Activated T-cell treated with anti-CD3 and anti-CD28 coated beads, Interleukin-2, amount 50 U/mL, for 1 hour (primary cell): Measurements from ENCODE around the gene RPRD1B.
"Not testable (repeated sequence)": the region's sequence is repeated elsewhere in the genome, so short reads cannot be mapped to it uniquely, and the experiment has no call there.

Source experiments
- DNase-seq: peaks from one replicate; pipeline ENCODE4 v3.0.0-alpha.2; 2020

The RPRD1B gene

DNA sequence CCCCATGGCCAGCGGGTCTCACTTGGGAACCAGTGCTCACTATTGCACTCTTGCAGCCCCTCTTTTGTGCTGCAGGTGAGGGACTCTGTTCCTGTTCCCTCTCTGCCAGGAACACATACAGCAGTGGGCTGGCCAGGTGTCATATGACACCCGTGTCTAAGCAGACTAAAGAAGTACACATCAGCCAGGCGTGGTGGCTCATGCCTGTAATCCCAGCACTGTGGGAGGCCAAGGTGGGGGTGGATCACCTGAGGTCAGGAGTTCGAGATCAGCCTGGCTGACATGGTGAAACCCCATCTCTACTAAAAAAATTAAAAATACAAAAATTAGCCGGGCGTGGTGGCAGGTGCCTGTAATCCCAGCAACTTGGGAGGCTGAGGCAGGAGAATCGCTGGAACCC lies 74.4 kb downstream of the RPRD1B start:
- not testable (repeated sequence) for DNase-seq

DNA sequence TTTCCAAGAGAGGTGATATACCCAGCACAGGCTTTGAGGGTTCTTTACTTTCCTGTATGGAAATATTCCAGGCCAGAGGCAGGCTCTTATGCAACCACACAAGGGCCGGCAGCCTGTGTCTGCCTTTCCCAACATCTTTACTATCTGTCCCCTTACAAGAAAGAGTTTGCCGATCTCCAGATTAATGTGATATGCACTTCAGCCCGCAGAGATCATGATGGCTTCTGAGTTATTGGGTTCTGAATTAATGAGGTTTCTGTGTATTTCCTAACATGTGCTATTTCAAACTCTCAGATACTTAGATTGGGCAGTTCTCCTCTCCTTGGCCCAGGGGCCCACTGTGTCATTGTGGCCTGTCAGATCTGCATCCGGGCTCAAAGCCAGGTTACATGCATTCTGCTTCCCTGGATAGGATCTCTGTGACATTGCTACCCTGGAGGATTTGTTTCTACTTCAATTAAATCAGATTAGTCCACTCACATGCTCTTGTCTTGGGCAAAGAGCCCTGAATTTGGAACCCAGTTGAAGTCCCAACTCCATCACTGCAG lies 75.0 kb downstream of the RPRD1B start:
- no peak for DNase-seq

DNA sequence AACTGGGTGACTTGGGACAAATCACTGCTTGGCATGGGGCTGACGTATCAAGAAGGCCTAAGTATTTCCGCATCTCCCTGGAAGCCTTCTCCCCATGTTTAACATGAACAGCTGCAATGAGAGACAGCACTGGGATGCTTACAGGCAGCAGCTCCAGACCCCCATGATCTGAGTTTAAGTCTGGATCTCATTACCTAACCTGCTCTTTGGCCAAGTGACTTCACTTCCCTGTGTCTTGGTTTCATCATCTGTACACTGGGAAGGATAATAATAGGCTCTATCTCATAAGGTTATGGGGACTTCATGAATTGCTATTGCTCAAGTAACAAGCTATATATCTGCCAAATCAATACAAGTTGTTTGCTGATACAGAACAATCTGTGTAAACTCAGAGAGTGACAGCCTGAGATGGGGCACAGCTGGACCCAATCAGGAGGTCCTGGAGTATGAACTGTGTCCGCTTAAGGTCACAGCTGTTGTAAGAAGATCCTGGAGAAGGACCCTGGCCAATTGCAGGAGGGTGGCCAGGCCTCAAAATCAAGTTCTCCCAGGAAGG lies 75.5 kb downstream of the RPRD1B start:
- DNase-seq = no peak

DNA sequence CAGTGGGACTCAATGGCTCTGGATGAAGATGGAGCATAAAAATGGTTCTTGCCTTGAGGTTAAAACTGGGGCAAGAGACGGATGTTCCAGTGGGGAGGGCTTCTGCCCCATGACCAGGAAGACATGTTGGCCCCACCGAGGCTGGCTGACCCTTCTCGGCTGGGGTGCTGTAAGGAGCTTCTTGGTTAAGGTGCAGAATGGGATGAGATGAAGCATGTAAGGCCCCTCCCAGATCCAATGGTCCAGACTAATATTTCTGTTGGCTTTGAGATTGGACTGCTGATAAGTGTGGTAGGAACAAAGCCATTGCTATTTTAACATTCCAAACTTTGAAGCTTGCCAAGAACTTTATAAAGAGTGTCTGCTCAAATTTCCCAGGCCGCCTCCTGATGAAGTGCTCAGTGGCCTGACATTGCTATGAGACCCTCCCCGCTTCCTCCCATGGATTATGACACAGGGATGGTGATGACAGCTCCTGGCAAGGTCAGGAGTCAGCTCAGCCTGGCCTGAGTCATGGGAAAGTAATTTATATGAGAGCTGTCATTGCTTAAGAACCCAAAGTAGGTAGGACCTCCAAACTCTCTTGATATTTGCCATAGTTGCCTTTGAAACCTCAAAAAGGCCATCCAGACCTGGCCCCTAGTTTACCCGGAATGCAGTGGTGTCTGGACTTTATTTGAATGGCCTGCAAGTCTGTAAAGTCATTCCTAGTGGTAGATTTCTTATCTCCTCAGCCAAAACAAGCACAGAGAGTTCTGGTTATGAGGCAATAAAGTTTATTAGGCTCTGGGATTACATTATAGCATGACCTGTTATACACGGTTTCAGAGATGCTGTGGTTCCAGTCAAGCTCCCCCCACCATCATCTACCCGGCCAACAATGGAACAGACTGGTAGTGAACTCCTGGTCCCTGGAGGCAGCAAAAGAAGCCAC lies 76.3 kb downstream of the RPRD1B start:
- DNase-seq = no peak

DNA sequence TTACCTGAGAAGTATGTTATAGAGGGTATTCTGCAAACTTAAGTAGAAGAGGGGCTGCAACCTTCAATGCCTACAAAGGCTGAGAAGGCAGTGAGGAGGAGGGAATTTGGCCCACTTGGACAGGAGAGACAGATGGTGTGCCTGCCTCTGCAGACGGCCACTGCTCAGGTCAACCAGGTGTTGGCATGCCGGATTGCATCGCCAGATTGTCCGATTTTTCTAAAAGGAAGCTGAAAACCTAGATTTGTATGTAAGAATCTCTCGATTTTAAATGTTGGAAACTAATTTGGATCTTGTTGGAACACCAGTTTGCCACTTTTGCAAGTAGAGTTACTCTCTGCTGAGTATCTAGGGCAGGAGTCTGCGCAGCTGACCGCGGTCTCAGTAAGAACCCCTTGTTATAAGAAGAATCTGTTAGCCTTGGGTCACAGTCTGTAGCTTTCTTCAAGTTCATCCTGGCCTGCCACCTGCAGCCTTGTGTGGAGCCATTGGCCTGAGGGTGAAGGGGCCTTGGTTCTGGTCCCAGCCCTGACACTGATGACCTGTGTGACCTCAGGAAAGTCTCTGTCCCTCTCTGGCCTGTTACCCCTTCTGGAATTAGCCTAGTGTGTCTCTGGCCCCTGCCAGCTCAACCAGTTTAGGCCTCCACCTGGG lies 77.1 kb downstream of the RPRD1B start:
- DNase-seq = no peak

DNA sequence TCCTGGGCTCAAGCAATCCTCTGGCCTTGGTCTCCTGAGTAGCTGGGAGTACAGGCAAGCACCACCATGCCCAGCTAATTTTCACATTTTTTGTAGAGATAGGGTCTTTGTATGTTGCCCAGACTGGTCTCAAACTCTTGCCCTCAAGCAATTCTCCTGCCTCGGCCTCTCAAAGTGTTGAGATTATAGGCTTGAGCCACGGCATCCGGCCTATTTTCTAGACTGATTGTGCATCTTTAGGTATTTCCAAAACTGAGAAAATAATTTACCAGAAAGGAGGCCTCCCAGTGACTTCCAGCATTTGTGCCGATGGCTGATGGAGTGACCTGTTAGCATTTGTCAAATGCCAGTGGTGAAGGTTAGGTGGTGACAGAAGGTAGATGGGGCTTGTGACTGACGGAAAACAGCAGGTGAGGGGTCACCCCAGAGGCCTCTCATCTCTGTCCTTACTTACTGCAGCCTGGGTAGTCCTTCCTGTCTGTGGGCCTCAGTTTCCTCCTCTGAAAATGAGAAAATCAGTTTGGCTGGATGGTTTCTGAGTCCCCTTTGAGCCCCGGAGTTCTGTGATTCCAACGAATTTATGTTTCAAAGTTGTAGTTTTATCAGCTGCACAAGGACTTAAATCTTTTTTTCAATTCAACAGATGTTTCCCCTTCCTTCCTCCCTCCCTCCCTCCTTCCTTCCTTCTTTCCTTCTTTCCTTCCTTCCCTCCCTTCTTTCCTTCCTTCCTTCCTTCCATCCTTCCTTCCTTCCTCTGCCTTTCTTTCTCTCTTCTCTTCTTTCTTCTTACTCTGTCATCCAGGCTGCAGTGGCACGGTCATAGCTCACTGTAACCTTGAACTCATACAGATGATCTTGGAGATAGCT lies 78.1 kb downstream of the RPRD1B start:
- no peak for DNase-seq

DNA sequence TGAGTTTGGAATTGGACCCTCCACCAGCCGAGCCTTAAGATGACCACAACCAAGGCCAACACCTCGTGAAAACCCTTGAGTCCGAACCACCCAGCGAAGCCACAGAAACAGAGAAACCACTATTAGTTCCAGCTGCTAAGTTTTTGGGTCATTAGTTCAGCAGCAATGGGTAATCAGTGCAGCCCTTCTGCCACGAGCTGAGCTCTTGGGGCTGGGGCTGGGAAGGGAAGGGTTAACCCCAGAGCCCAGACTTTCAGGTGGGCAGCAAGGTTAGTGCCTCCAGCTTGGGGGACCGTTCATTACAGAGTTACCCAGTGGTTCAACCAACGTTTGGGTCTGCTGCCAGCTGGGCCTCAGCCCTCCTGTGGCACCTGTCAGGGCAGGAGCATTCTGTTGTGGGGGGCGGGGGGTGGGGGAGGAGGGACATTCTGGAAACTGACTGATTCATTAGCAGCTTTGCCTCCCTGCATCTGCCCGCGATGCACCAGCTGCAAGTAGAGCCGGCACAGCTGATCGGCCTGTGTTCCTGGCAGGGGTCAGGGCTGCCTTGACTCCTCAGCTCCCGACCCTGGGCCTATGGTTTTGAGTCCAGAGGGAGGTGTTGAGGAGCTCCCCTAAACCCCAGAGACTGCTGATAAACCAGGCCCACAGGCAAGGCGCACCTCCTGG lies 78.8 kb downstream of the RPRD1B start:
- no peak for DNase-seq

DNA sequence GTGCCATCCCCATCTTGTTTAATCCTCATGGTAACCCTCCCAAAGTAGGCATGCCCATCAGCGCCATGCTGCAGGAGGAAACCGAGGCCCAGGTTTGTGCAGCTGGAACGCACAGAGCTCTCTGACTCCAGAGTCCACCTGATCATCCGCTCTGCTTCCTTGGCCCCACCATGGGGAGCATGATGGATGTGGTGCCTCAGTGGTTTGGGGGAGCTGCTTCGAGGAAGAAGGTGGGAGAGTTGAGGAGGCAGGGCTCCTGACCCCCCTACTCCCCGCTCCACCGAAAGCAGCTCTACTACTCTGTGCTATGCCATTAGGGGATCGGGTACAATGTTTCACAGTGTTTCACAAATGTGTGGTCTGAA lies 79.4 kb downstream of the RPRD1B start:
- no peak for DNase-seq

DNA sequence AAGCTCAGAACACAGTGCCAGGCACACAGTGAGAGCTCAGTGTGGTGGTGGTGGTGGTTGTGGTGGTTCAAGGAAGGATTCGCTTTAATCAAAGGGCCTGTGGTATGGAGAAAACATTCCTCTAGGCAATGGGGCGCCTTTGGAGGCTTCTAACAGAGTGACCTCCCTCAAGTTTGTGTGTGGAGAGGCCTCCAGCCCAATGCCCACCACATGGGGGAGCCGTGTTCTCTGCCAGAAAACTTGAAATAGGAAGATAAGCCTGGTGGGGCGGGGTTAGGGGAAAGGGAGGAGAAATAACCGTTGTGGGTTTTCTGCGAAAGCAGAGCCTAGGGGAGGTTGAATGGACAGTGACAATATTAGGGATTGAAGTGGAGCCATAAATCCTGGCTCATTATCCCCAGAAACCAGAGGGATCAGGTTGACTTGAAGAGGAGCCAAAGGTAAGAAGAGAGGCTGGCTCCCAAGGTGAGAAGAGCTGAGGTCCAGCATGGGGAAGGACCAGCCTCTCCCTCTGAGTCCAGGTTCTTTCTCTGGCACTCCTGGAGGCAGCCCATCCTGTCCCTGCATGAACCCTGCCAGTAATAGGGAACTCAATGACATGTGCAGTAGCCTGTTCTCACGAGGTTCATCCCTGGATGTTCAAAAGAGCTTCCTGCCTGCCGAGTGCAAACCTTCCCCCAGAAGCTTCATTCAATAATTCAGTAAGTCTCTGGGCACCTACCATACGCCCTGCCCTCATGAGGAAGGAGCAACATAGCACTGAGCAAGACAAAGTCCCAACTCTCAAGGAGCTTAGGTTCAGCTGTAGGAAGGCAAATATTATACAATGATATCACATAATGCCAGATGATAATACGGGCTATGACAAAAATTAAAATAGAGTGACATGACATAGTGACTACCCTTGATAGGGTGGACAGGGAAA lies 80.1 kb downstream of the RPRD1B start:
- no peak for DNase-seq

DNA sequence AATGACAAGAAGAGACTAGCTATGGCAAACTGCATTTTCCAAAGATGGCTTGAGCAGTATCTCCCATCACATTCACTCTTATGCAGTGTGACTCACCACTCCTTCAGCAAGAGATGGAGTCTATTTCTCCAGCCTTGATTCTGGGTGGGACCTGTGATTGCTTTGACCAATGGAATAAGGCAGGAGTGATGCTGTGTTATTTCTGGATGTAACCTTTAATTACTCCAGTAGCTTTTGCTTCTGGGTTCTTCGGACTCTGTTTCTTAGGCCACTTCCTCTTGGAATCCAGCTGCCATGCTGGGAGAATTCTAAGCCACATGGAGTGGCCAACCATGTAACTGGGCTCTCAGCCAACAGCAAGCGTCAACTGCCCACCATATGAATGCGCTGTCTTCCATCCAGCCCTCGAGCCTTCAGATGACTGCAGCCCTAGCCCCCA lies 80.8 kb downstream of the RPRD1B start:
- DNase-seq = no peak

DNA sequence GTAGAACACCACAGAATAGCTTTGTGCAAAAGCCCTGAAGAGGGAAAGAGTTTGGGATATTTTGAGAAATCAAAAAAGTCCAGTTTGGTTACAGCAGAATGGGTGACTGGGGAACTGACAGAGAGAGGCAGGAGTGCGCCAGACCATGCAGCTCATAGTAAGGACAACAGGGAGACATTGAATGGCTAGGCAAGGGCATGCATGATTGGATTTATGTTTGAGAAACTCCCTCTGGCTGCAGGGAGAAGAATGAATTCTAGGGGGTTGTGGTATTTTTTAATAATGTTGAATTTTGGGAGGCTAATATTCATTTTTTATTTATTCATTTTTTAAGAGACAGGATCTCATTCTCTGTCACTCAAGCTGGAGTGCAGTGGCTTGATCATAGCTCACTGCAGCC lies 81.7 kb downstream of the RPRD1B start:
- no peak for DNase-seq

DNA sequence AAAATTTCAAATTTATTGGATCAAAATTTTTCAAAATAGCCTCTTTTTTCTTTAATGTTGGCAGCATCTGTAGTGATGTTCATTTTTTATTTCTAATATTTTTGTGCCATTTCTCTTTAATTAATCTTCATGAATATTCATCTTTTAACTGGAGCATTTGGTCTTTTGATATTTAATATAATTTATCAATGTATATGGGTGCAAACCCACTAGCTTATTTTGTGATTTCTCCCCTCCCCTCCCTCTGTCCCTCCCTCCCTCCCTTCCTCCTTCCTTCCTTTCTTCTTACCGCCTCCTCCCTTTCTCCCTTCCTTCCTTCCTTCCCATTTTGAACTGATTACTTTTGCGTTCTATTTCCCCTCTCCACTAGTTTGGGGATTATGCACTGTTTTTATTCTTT lies 82.3 kb downstream of the RPRD1B start:
- no peak for DNase-seq

DNA sequence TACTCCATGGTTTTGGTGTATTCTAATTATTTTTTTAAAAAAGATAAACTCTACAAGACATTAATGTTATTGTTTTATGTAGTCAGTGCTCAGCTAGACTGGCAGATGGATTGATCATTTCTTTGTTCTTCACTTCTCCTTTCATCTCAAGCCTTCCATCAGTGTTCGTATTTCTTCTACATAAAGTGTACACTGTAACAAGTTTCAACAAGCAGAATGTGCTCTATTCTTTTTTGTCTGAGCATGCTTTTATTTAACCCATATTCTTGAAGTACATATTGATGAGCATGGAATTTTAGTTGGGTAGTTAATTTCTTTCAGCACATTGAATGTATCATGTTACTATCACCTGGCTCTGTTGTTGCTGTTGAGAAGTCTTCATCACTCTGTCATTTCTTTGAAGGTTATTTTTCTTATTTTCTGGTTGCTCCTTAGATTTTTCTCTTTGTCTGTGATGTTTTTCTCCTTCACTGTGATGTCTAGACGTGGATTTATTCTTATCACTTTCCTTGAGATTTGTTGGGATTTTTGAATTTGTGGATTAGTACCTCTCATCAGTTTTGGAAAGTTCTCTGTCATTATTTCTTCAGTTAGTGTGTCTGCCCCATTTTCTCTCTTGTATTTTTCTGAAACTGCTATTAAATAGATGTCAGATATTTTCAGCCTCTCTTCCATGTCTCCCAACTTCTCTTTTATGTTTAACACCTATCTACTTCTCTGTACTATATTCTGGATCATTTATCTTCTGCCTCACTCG lies 83.0 kb downstream of the RPRD1B start:
- DNase-seq = no peak

DNA sequence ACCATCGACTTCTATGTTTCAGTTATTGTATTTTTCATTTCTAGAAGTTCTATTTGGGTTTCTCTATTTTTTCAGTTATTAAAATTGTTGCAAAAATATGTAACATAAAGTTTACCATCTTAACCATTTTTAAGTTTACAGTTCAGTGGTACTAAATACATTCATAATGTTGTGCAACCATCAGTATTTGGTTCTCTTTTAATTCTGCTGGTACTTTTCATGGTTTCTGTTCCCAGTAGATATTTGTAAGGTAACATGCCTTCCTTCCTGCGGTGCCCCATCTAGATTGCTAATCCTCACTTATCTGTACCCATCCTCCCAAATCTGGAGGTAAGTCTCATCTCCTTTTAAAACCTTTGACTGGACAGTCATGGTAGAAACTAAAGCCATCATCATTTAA lies 83.7 kb downstream of the RPRD1B start:
- no peak for DNase-seq

DNA sequence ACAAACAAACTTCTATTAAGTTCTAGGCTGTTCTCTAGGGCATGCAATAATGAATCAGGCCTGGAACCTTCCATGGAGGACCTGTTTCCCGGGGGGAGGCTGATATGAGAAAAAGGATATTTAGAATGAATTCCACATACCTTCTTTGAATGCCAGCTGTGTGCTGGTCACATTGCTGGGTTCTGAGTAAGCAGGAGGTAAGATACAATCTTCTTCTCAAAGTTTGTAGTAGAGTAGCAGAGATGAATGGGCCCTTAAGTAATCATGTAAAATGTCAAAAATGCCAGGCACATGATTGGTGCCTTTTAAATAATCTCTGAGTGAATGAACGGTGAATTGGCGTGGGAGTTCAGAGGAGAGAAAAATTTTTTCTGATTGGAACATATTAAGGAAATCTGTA lies 84.1 kb downstream of the RPRD1B start:
- no peak for DNase-seq

DNA sequence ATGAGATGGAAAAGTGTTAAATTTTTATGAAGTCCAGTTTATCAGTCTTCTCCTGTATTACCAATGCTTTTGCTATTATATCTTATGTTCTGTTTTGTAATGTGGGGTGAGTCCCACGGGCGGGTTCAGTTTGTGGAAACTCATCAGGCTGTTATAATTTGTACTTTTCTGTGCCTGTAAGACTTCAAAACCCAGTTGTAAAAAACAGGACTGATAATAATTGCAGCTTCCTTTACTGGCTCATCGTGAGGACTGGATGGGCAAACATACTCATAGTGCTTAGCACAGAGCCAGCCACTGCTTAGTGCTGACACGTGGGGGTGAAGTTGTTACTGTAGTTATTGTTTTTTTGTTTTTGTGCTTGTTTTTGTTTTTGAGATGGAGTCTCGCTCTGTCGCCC lies 85.9 kb downstream of the RPRD1B start:
- DNase-seq = no peak

DNA sequence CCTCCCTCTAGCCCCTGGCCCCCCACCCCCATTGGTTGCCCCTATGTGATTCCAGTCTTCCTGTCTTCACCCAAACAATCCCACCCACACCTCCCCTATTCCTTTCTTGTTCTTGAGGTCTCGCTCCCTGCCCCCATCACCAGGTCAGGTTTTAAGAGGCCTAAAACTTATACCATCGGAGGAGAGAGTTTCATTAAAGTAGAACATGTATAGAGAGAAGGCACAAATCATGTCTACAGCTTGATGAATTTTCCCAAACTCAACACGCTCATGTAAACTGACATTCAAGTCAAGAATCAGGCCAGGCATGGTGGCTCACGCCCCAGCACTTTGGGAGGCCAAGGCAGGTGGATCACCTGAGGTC lies 87.1 kb downstream of the RPRD1B start:
- DNase-seq = no peak

DNA sequence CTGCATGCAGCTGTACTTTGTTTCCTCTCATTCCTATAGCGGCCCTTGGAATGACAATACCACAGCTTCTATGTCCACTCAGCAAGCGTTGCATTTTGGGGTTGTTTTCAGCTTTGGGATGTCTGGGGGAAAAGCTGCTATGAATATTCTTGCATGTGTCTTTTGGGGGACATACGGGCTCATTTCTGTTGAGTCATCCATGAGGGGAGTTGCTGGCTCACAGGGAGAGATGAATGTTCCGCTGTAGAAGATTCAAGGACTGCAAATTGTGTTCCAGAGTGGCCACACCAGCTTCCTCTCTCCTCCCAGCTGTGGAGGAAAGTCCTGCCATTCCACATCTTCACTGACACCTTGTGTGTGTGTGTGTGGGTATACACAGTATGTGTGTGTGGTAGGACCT lies 88.2 kb downstream of the RPRD1B start:
- DNase-seq = no peak

DNA sequence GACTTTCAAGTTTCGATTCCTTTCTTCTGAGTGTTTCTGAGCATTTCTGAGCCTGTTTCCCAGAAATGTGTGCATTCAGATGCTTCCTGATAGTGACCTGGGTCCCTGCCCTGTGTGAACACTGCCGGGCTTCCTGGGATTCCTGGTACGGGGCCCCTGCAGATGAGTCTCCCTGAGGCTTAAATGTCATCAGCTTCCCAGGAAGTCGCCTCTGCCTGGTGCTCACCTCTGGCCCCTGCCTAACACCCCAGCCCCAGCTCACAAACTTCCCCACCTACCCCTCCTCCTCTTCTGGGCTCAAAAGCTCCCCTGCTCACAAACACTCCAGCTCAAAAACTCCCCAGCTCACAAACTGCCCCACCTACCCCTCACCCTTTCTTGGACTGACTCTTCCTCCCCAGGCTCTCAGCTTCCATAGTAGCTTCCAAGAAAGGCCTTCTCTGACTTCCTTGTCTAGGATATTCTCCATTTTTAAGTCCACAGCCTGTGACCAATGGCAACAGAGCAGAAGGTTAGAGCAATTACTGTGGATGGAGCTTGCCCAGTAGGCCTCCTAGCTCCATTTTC lies 89.6 kb downstream of the RPRD1B start:
- no peak for DNase-seq
